HUES48 (cell line): Measurements from ENCODE around the gene CLEC10A.
"Not testable (repeated sequence)": the region's sequence is repeated elsewhere in the genome, so short reads cannot be mapped to it uniquely, and the experiment has no call there.

Experiments
- H3K27ac ChIP-seq: one replicate; pipeline ENCODE4 v1.7.0; 2013; ENCODE audit warnings: low read depth, low read length, inconsistent platforms
- H3K27me3 ChIP-seq: 2 replicates; pipeline ENCODE4 v1.6.1; 2013; ENCODE audit warnings: mild to moderate bottlenecking, low read length; ENCODE audit not compliant: control insufficient read depth, insufficient read depth
- H3K36me3 ChIP-seq: 2 replicates; pipeline ENCODE4 v1.6.1; 2013; ENCODE audit warnings: low read length; ENCODE audit not compliant: control insufficient read depth, insufficient read depth
- H3K4me1 ChIP-seq: 2 replicates; pipeline ENCODE4 v1.6.1; 2013; ENCODE audit warnings: mild to moderate bottlenecking, low read length; ENCODE audit not compliant: control insufficient read depth, insufficient read depth
- H3K4me3 ChIP-seq: 2 replicates; pipeline ENCODE4 v1.5.1; 2013; ENCODE audit warnings: mild to moderate bottlenecking, low read depth, low read length
- H3K9ac ChIP-seq: 2 replicates; pipeline ENCODE4 v1.6.1; 2013; ENCODE audit warnings: mild to moderate bottlenecking, low read depth, low read length, moderate library complexity
- H3K9me3 ChIP-seq: 2 replicates; pipeline ENCODE4 v1.6.1; 2013; ENCODE audit warnings: low read length; ENCODE audit not compliant: control insufficient read depth, insufficient read depth

The CLEC10A gene

DNA sequence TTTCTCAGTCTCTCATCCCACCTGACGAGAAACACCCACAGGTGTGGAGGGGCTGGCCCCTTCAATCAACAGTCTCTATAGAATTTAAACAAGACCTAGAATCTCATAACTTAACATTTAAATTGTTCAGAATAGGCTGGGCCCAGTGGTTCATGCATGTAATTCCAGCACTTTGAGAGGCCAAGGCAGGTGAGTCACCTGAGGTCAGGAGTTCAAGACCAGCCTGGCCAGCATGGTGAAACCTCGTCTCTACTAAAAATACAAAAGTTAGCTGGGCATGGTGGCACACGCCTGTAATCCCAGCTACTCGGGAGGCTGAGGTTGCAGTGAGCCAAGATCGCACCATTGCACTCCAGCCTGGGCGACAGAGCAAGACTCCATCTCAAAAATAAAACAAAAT lies 9.5 kb upstream of the CLEC10A start:
- not testable (repeated sequence) for H3K4me1 ChIP-seq, H3K36me3 ChIP-seq, H3K27me3 ChIP-seq, H3K27ac ChIP-seq, H3K9ac ChIP-seq, H3K9me3 ChIP-seq, H3K4me3 ChIP-seq

DNA sequence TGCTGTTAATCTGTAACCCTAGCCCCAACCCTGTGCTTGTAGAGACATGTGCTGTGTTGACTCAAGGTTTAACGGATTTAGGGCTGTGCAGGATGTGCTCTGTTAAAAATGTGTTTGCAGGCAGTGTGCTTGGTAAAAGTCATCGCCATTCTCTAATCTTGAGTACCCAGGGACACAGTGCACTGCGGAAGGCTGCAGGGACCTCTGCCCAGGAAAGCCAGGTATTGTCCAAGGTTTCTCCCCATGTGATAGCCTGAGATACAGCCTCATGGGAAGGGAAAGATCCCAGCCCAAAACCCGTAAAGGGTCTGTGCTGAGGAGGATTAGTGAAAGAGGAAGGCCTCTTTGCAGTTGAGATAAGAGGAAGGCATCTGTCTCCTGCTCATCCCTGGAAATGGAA lies 8.4 kb upstream of the CLEC10A start:
- H3K9me3 ChIP-seq, H3K4me1 ChIP-seq, H3K27me3 ChIP-seq, H3K9ac ChIP-seq, H3K4me3 ChIP-seq, H3K27ac ChIP-seq, H3K36me3 ChIP-seq: not testable (repeated sequence)

DNA sequence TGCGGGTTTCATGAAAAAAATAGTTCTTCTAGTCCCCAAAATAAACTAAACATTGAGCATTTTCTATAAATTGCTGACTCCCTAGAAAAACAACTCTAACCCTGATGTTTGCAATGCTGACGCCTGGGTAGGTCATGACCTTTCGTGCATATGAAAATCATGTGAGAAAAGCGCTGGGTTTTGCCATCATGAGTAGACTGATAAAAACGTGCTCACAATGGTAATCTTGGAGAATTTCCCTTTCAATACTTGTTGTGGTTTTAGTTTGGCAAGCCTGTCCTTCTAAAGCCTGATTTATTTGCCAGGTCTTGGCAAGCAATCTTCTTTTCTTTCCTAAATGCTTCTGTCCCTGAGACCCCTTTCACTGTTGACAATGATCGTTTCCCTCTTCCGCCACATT lies 4.0 kb upstream of the CLEC10A start:
- Histone ChIP-seq H3K4me3 (no peak overlapping the region), H3K9ac (no peak overlapping the region), H3K4me1 (no peaks in the 10 kb centered on the region; the same call in 1 of the 2 replicates), H3K9me3 (no peaks in the 10 kb centered on the region), H3K27ac (no peak overlapping the region), H3K27me3 (no peaks in the 10 kb centered on the region), H3K36me3 (no peaks in the 10 kb centered on the region)

DNA sequence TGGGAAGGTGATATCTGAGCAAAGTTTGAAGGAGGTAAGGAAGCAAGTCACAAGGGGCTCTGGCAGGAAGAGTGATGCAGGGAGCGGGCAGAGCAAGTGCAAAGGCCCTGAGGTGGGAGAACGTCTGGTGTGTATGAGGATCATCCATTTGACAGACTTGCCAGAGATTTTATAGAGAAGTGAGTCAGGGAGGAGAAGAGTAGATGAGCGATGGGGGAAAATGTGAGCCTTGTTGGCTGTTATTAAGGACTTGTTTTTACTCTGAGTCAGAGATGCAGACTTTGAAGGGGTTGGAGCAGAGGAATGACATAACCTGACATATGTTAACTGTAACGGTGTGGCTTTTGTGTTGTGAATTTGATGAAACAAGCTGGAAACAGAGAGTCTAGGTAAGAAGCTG lies 3.5 kb upstream of the CLEC10A start:
- H3K4me1 ChIP-seq: no peaks in the 10 kb centered on the region; the same call in 1 of the 2 replicates
- H3K36me3 ChIP-seq: no peaks in the 10 kb centered on the region
- H3K27me3 ChIP-seq: no peaks in the 10 kb centered on the region
- H3K9ac ChIP-seq: no peak overlapping the region
- no peak overlapping the region for H3K4me3 ChIP-seq
- H3K27ac ChIP-seq: no peak overlapping the region
- H3K9me3 ChIP-seq: no peaks in the 10 kb centered on the region

DNA sequence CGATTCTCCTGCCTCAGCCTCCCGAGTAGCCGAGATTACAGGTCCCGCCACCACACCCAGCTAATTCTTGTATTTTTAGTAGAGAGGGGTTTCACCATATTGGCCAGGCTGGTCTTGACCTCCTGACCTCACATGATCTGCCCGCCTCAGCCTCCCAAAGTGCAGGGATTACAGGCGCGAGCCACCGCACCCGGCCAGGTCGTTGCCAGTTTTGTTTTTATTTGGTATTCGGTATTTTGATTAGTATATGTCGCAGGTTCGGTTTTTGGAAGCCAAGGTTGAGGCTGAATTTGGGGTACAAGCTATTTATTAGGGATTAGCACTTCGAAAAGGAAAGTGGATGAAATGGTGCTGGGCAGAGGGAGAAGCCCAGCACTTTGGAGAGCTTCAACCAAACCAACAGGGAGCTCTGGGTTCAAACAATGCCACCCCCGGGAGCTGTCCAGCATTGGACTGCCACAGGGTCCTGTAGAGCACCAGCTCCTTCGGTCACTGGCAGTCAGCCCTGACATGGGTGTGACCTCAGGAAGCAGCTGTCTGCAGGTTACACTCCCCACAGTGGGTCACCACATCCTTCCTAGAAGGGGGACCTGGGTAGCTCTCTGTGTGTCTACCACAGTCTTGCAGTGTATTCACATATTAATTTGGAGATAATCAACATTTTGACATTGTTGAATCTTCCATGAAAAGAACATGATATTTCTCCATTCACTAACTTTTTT lies 1.5 kb upstream of the CLEC10A start:
- no peak overlapping the region for H3K9ac ChIP-seq
- H3K4me3 ChIP-seq: no peak overlapping the region
- H3K36me3 ChIP-seq: no peaks in the 10 kb centered on the region
- H3K27me3 ChIP-seq: no peaks in the 10 kb centered on the region
- H3K4me1 ChIP-seq: no peaks in the 10 kb centered on the region
- H3K27ac ChIP-seq: no peak overlapping the region
- no peaks in the 10 kb centered on the region for H3K9me3 ChIP-seq

DNA sequence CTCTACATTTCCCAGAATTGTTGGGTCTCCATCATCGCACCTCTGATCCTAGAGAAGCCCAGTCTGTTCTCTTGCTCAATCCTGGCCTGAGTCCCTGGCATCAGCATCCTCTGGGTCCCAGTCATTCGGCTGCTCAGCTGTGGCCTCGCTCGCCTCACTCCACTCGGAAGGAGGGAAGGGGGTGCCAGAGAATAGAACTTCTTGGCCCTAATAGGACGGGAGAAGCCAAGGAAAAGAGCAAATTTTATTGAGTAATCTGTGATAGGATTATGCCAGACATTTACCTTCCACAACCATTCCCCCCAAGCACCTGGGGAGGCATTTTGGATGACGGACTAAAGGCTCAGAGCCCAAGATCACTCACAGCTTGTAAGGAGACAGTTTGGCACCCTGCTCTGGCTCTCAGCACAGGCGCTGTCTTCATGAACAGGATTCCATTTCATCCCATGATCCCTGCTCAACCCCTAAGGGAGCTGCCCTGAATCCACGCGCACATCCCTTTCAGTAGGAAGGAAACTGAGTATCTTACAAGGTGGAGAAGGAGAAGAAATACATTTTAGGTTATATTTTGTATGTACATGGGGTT lies 498 bp upstream of the CLEC10A start:
- H3K27ac ChIP-seq: no peak overlapping the region

DNA sequence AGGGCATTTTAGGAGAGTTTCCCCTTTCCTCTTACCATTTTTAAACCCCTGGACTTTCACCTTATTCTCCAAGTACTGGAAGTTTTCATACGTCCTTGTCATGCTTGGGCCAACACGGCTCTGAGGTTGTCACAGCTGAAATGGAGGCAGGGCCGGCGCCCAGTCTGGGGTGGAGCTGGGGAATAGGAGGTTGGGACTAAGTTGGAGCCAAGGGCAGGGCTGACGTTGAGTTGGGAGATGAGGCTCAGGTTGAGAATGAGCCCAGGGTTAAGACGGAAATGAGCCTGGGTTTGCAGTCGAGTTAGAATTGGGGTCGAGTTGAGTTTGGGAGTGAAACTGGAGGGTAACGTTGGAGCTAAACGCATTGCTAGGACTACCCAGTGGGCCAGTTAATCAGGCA lies 1.3 kb downstream of the CLEC10A start:
- Histone ChIP-seq H3K27me3 (no peaks in the 10 kb centered on the region), H3K4me3 (no peak overlapping the region), H3K9me3 (no peaks in the 10 kb centered on the region), H3K36me3 (no peaks in the 10 kb centered on the region), H3K9ac (no peak overlapping the region), H3K27ac (no peak overlapping the region), H3K4me1 (no peaks in the 10 kb centered on the region)

More for the DNA sequence above, 498 bp upstream of the CLEC10A start:
- H3K4me3 ChIP-seq: no peak overlapping the region
- H3K9ac ChIP-seq: no peak overlapping the region
- no peaks in the 10 kb centered on the region for H3K27me3 ChIP-seq
- no peaks in the 10 kb centered on the region for H3K9me3 ChIP-seq
- no peaks in the 10 kb centered on the region for H3K36me3 ChIP-seq
- no peaks in the 10 kb centered on the region for H3K4me1 ChIP-seq

DNA sequence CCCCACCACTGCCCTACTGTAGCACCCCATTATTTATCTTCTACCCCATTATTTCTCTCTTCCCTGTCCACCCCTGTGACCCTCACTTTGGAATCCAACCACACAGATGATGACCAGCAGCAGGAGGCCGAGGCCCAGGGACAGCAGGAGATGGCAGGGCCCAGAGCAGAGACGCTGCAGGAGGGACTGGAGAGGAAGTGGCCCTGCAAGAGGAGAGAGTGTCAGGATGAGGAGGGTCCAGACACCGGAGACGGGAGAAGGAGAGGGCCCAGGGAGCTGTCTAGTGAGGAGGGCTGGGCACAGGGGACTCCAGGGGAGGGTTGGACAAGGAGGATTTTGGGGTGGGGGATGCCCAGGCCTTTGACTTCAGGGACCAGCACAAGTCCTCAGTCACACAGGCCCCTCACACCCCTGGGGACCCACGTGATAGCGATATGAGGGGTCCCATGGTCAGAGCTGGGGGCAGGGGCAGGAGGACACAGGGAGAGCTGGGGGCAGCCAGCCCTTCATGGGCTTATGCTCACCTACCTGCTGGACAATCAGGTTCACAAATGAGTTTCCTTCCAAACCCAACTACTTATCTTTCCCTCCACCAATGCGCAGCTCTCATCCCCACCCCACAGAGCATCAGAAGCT lies 2.0 kb downstream of the CLEC10A start:
- no peaks in the 10 kb centered on the region for H3K4me1 ChIP-seq
- H3K27me3 ChIP-seq: no peaks in the 10 kb centered on the region
- no peaks in the 10 kb centered on the region for H3K9me3 ChIP-seq
- no peak overlapping the region for H3K4me3 ChIP-seq
- no peak overlapping the region for H3K27ac ChIP-seq
- H3K36me3 ChIP-seq: no peaks in the 10 kb centered on the region
- H3K9ac ChIP-seq: no peak overlapping the region

DNA sequence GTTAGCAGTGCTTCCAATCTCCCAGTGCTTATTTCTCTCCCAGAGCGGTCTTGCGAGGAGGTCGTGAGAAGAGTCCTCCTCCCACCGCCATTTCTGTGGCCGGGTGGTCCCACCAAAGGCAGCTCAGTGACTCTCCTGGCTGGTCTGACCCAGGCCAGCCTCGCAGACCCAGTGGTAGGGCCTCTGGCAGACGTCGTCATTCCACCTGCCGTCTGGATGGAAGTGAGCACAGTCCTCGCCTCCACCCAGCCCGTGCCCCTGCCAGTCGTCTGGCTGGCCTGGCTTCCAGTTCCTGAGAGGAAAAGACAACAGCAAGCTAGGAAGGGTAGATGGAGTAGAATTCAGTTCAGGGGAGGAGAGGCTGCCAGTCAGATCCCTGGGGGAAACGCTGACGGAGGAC lies 5.1 kb downstream of the CLEC10A start:
- Histone ChIP-seq H3K9ac (no peak overlapping the region), H3K27ac (no peak overlapping the region), H3K27me3 (no peaks in the 10 kb centered on the region), H3K36me3 (no peaks in the 10 kb centered on the region), H3K4me3 (no peak overlapping the region), H3K4me1 (no peaks in the 10 kb centered on the region), H3K9me3 (no peaks in the 10 kb centered on the region)

DNA sequence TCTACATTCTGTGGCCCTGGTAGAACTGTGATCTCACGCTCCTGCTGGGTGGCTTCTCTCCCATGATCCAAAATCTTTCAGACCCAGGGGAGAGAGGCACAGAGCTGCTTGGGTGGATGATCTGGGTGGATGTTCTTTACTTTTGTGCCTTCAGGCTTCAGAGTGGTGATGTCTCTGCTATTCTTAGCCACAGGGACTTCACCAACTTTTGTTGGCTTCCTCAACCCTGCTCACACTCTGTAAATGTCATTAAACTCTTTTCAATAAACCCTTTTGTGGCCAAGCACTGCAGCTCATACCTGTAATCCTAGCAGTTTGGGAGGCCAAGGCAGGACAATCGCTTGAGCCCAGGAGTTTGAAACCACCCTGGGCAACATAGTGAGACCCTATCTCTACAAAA lies 7.6 kb downstream of the CLEC10A start:
- no peaks in the 10 kb centered on the region for H3K4me1 ChIP-seq
- H3K27ac ChIP-seq: no peak overlapping the region
- no peak overlapping the region for H3K4me3 ChIP-seq
- H3K9me3 ChIP-seq: peaks cover 12% of the 10 kb centered on the region
- H3K9ac ChIP-seq: no peak overlapping the region
- H3K36me3 ChIP-seq: no peaks in the 10 kb centered on the region
- H3K27me3 ChIP-seq: no peaks in the 10 kb centered on the region

DNA sequence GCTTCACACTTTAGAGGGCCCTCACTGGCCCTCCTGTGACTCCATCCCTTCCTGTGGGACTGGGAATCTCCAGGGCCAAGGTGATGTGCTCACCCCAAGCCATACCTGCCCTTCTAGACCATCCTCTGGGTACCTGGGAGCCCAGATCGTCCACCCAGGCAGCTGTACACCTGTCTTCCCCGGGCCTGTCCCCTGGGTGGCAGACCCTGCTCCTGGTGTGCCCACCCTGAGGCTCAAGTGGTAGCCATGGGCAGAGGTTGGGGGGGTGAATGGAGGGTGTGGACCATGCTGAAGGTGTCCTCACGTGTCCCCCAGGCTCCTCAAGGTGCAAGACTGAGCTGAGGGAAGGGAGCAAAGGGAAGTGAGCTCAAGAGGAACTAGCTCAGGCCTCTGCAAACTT lies 9.3 kb downstream of the CLEC10A start:
- Histone ChIP-seq H3K4me1 (no peaks in the 10 kb centered on the region), H3K9me3 (peaks cover 15% of the 10 kb centered on the region), H3K27ac (no peak overlapping the region), H3K4me3 (no peak overlapping the region), H3K27me3 (no peaks in the 10 kb centered on the region), H3K36me3 (no peaks in the 10 kb centered on the region), H3K9ac (no peak overlapping the region)
